Measurements from ENCODE around the gene SNX33.
A peak's percentile ranks its signal among the peaks of the same experiment; 100 is the strongest.

The SNX33 gene

GRCh38 chr15:75637245-75638009 is 10.3 kb upstream of the SNX33 start:
- DNase-seq (no peak), ATAC-seq (no peak)
- no peaks in the 10 kb centered on the region for H3K27me3 Mint-ChIP-seq
- peak overlapping the region; percentile 95 to 96 for H3K4me3 Mint-ChIP-seq
- H3K27ac Mint-ChIP-seq: peak overlapping the region in 1 of 2 donors; percentile 72
- peaks cover 40% of the 10 kb centered on the region for H3K4me1 Mint-ChIP-seq
- no peaks in the 10 kb centered on the region for H3K9me3 Mint-ChIP-seq

- peaks cover 40% of the 10 kb centered on the region for H3K4me1 Mint-ChIP-seq
- peak overlapping the region; percentile 95 to 96 for H3K4me3 Mint-ChIP-seq
- no peak for DNase-seq
These were observed 8.5 kb upstream of the SNX33 start for GRCh38 chr15:75639191-75639708.

GRCh38 chr15:75639709-75640482 is 7.8 kb upstream of the SNX33 start, which contains the start of gene IMP3:
IMP3 (minus strand) TSS chr15:75640224; CDS start chr15:75640168, 56 bp downstream.
- H3K4me1 Mint-ChIP-seq: peaks cover 40% of the 10 kb centered on the region
- H3K27ac Mint-ChIP-seq: peak within 1 kb of the TSS; percentile 95 to 97
- peak; percentile 94 for ATAC-seq
- no peaks in the 10 kb centered on the region for H3K9me3 Mint-ChIP-seq
- peak; percentile 91 to 96 for DNase-seq
- no peaks in the 10 kb centered on the region for H3K27me3 Mint-ChIP-seq
- peak within 1 kb of the TSS; percentile 95 to 96 for H3K4me3 Mint-ChIP-seq

More at GRCh38 chr15:75639191-75639708, 8.5 kb upstream of the SNX33 start:
- no peaks in the 10 kb centered on the region for H3K27me3 Mint-ChIP-seq
- no peaks in the 10 kb centered on the region for H3K9me3 Mint-ChIP-seq
- H3K27ac Mint-ChIP-seq: peak overlapping the region; percentile 95 to 97
- ATAC-seq: no peak

GRCh38 chr15:75640483-75641178 is 7.1 kb upstream of the SNX33 start:
- ATAC-seq: peak; percentile 68
- H3K27me3 Mint-ChIP-seq: no peaks in the 10 kb centered on the region
- DNase-seq: peak; percentile 50 to 67
- peak overlapping the region; percentile 95 to 96 for H3K4me3 Mint-ChIP-seq
- H3K4me1 Mint-ChIP-seq: peaks cover 40% of the 10 kb centered on the region
- peak overlapping the region; percentile 95 to 97 for H3K27ac Mint-ChIP-seq
- no peaks in the 10 kb centered on the region for H3K9me3 Mint-ChIP-seq

- DNase-seq: no peak
- Mint-ChIP-seq H3K4me1 (peaks cover 40% of the 10 kb centered on the region), H3K27ac (peak overlapping the region; percentile 95 to 97), H3K4me3 (peak overlapping the region; percentile 95 to 96), H3K9me3 (no peaks in the 10 kb centered on the region), H3K27me3 (no peaks in the 10 kb centered on the region)
- ATAC-seq: no peak
These were observed 6.6 kb upstream of the SNX33 start for GRCh38 chr15:75641179-75641503.

GRCh38 chr15:75641603-75642002 is 6.1 kb upstream of the SNX33 start:
- H3K9me3 Mint-ChIP-seq: no peaks in the 10 kb centered on the region
- H3K4me3 Mint-ChIP-seq: no peak overlapping the region
- no peaks in the 10 kb centered on the region for H3K27me3 Mint-ChIP-seq
- ATAC-seq (no peak), DNase-seq (no peak)
- no peak overlapping the region for H3K27ac Mint-ChIP-seq
- H3K4me1 Mint-ChIP-seq: peaks cover 40% of the 10 kb centered on the region

- no peak overlapping the region for H3K4me3 Mint-ChIP-seq
- H3K27ac Mint-ChIP-seq: no peak overlapping the region
- H3K27me3 Mint-ChIP-seq: no peaks in the 10 kb centered on the region
- DNase-seq: no peak
- ATAC-seq: no peak
- H3K4me1 Mint-ChIP-seq: peaks cover 32% of the 10 kb centered on the region
- H3K9me3 Mint-ChIP-seq: no peaks in the 10 kb centered on the region
These were observed 3.3 kb upstream of the SNX33 start for GRCh38 chr15:75644376-75644775.

- no peak for DNase-seq
- no peak for ATAC-seq
- peaks cover 43% of the 10 kb centered on the region for H3K4me1 Mint-ChIP-seq
- H3K4me3 Mint-ChIP-seq: peak overlapping the region; percentile 88 to 89
- no peak overlapping the region for H3K27ac Mint-ChIP-seq
- H3K27me3 Mint-ChIP-seq: no peaks in the 10 kb centered on the region
- no peaks in the 10 kb centered on the region for H3K9me3 Mint-ChIP-seq
These were observed 1.4 kb upstream of the SNX33 start for GRCh38 chr15:75646112-75646943.

GRCh38 chr15:75646944-75647364 is 758 bp upstream of the SNX33 start:
- Mint-ChIP-seq H3K4me1 (peaks cover 50% of the 10 kb centered on the region), H3K27me3 (no peaks in the 10 kb centered on the region), H3K9me3 (no peaks in the 10 kb centered on the region), H3K4me3 (peak overlapping the region; percentile 88 to 89), H3K27ac (peak overlapping the region in 1 of 2 donors; percentile 52)
- no peak for DNase-seq
- ATAC-seq: peak; percentile 39

GRCh38 chr15:75648156-75649000 is 666 bp downstream of the SNX33 start:
- Mint-ChIP-seq H3K4me3 (peak overlapping the region; percentile 83 to 85), H3K27ac (no peak overlapping the region), H3K4me1 (peaks cover 60% of the 10 kb centered on the region), H3K9me3 (no peaks in the 10 kb centered on the region), H3K27me3 (no peaks in the 10 kb centered on the region)
- DNase-seq (no peak), ATAC-seq (peak; percentile 7)

GRCh38 chr15:75649045-75649761 is 1.5 kb downstream of the SNX33 start:
- no peaks in the 10 kb centered on the region for H3K9me3 Mint-ChIP-seq
- H3K27ac Mint-ChIP-seq: no peak overlapping the region
- peak overlapping the region in 1 of 2 donors; percentile 30 for H3K4me3 Mint-ChIP-seq
- peaks cover 60% of the 10 kb centered on the region for H3K4me1 Mint-ChIP-seq
- H3K27me3 Mint-ChIP-seq: no peaks in the 10 kb centered on the region
- DNase-seq (no peak), ATAC-seq (no peak)

- no peak for ATAC-seq
- Mint-ChIP-seq H3K27ac (no peak overlapping the region), H3K4me3 (peak overlapping the region in 1 of 2 donors; percentile 30), H3K27me3 (no peaks in the 10 kb centered on the region), H3K9me3 (no peaks in the 10 kb centered on the region), H3K4me1 (peaks cover 60% of the 10 kb centered on the region)
- no peak for DNase-seq
These were observed 2.1 kb downstream of the SNX33 start for GRCh38 chr15:75649848-75650247.

Data from stimulated activated naive CD8-positive, alpha-beta T cell treated with anti-CD3 and anti-CD28 coated beads, Interleukin-15, amount 100 ng/mL, for 72 hours (primary cell).